Colon (tissue), 2 donors: ENCODE results near the gene MPPE1.
"Not testable (repeated sequence)": the region's sequence is repeated elsewhere in the genome, so short reads cannot be mapped to it uniquely, and the experiment has no call there.

Experiments
- FAIRE-seq: peaks from 2 replicates; lab custom pipeline; 2012; peaks lifted over from hg19 to GRCh38; lab: Jason Lieb, UNC
- donor health status: control.
- donor health status: control.

The MPPE1 gene

GRCh38 chr18:11925800-11926481 is 17.8 kb upstream of the MPPE1 start:
- FAIRE-seq = no peak

GRCh38 chr18:11923450-11923849 is 15.3 kb upstream of the MPPE1 start:
- no peak for FAIRE-seq

GRCh38 chr18:11919522-11919921 is 11.4 kb upstream of the MPPE1 start:
- not testable (repeated sequence) for FAIRE-seq

GRCh38 chr18:11916880-11917279 is 8.8 kb upstream of the MPPE1 start:
- FAIRE-seq = not testable (repeated sequence)

- FAIRE-seq = no peak
These were observed 1.5 kb upstream of the MPPE1 start for GRCh38 chr18:11909591-11910026.

- no peak for FAIRE-seq
These were observed 941 bp upstream of the MPPE1 start for GRCh38 chr18:11909061-11909455.

- FAIRE-seq = no peak
These were observed 917 bp downstream of the MPPE1 start for GRCh38 chr18:11906926-11907874.

- no peak for FAIRE-seq
These were observed 1.9 kb downstream of the MPPE1 start for GRCh38 chr18:11906176-11906575.

- FAIRE-seq = no peak
These were observed 2.5 kb downstream of the MPPE1 start for GRCh38 chr18:11905613-11906012.

GRCh38 chr18:11902522-11903292 is 5.4 kb downstream of the MPPE1 start:
- FAIRE-seq = no peak

- FAIRE-seq = no peak
These were observed 6.2 kb downstream of the MPPE1 start for GRCh38 chr18:11901826-11902438.

- FAIRE-seq = no peak
These were observed 9.1 kb downstream of the MPPE1 start for GRCh38 chr18:11899063-11899462.

GRCh38 chr18:11897781-11898180 is 10.3 kb downstream of the MPPE1 start:
- FAIRE-seq = no peak

- not testable (repeated sequence) for FAIRE-seq
These were observed 15.7 kb downstream of the MPPE1 start for GRCh38 chr18:11892438-11892837.

- FAIRE-seq = no peak
These were observed 16.4 kb downstream of the MPPE1 start for GRCh38 chr18:11891737-11892136.

- no peak for FAIRE-seq
These were observed 18.8 kb downstream of the MPPE1 start for GRCh38 chr18:11889284-11889683.

GRCh38 chr18:11888726-11889125 is 19.4 kb downstream of the MPPE1 start:
- no peak for FAIRE-seq

- no peak for FAIRE-seq
These were observed 20.6 kb downstream of the MPPE1 start for GRCh38 chr18:11887328-11888128.

- FAIRE-seq = no peak
These were observed 21.5 kb downstream of the MPPE1 start for GRCh38 chr18:11886577-11887110.

- FAIRE-seq = no peak
These were observed 22.7 kb downstream of the MPPE1 start for GRCh38 chr18:11885278-11885947.
